H9 (cell line): ENCODE measurements around the gene PFDN4. TPM values are rescaled to one million over a fixed set of nuclear protein-coding genes. Genes with fewer than 3 reads are reported as not detected.

ENCODE experiments used
- DNase-seq: peaks from one replicate; pipeline ENCODE4 v3.0.0-alpha.2; 2017
- H2AFZ ChIP-seq: one replicate; pipeline ENCODE4 v1.6.1; 2013; ENCODE audit warnings: mild to moderate bottlenecking, low read length, control low read depth, moderate library complexity
- H2AK5ac ChIP-seq: 2 replicates; pipeline ENCODE4 v1.6.1; 2013; ENCODE audit warnings: low read length, control low read depth, mixed read lengths; ENCODE audit not compliant: insufficient read length
- H2BK120ac ChIP-seq: one replicate; pipeline ENCODE4 v1.6.1; 2013; ENCODE audit warnings: low read depth, mild to moderate bottlenecking, low read length, control low read depth, inconsistent platforms; ENCODE audit not compliant: poor library complexity, severe bottlenecking
- H2BK12ac ChIP-seq: 2 replicates; pipeline ENCODE4 v1.6.1; 2013; ENCODE audit warnings: low read length, control low read depth, mixed read lengths, low read depth; ENCODE audit not compliant: insufficient read length
- H2BK15ac ChIP-seq: 2 replicates; pipeline ENCODE4 v1.6.1; 2013; ENCODE audit warnings: low read depth, low read length, control low read depth
- H2BK20ac ChIP-seq: one replicate; pipeline ENCODE4 v1.6.1; 2013; ENCODE audit warnings: low read depth, mild to moderate bottlenecking, low read length, control low read depth, inconsistent platforms; ENCODE audit not compliant: poor library complexity, severe bottlenecking
- H2BK5ac ChIP-seq: 2 replicates; pipeline ENCODE4 v1.6.1; 2013; ENCODE audit warnings: low read length, control low read depth, mixed read lengths; ENCODE audit not compliant: insufficient read length
- H3K14ac ChIP-seq: 2 replicates; pipeline ENCODE4 v1.6.1; 2013; ENCODE audit warnings: low read length, control low read depth; ENCODE audit not compliant: insufficient read depth
- H3K18ac ChIP-seq: 2 replicates; pipeline ENCODE4 v1.6.1; 2013; ENCODE audit warnings: low read depth, mild to moderate bottlenecking, mixed read lengths, low read length, control low read depth; ENCODE audit not compliant: insufficient read length
- H3K23ac ChIP-seq: 2 replicates; pipeline ENCODE4 v1.6.1; 2013; ENCODE audit warnings: low read length, control low read depth, mixed read lengths, low read depth; ENCODE audit not compliant: insufficient read length
- H3K23me2 ChIP-seq: 2 replicates; pipeline ENCODE4 v1.6.1; 2013; ENCODE audit warnings: low read depth, mild to moderate bottlenecking, mixed read lengths, low read length, control low read depth; ENCODE audit not compliant: insufficient read length, poor library complexity, severe bottlenecking
- H3K27ac ChIP-seq: 2 replicates; pipeline ENCODE4 v1.5.1; 2013; ENCODE audit warnings: low read length, control low read depth, mixed read lengths, low read depth; ENCODE audit not compliant: insufficient read length
- H3K27me3 ChIP-seq: 2 replicates; pipeline ENCODE4 v1.6.1; 2013; ENCODE audit warnings: low read length, control low read depth, inconsistent platforms; ENCODE audit not compliant: insufficient read depth
- H3K4ac ChIP-seq: 2 replicates; pipeline ENCODE4 v1.6.1; 2013; ENCODE audit warnings: low read depth, mild to moderate bottlenecking, control low read depth, inconsistent platforms, low read length, moderate library complexity
- H3K4me1 ChIP-seq: 2 replicates; pipeline ENCODE4 v1.6.1; 2013; ENCODE audit warnings: low read length, control low read depth, inconsistent platforms; ENCODE audit not compliant: insufficient read depth
- H3K4me2 ChIP-seq: 2 replicates; pipeline ENCODE4 v1.6.1; 2013; ENCODE audit warnings: low read length, control low read depth, mixed read lengths; ENCODE audit not compliant: insufficient read length, insufficient read depth
- H3K56ac ChIP-seq: 2 replicates; pipeline ENCODE4 v1.6.1; 2013; ENCODE audit warnings: low read depth, mild to moderate bottlenecking, mixed read lengths, low read length, control low read depth; ENCODE audit not compliant: insufficient read length
- H3K79me1 ChIP-seq: 2 replicates; pipeline ENCODE4 v1.6.1; 2013; ENCODE audit warnings: low read depth, mild to moderate bottlenecking, moderate library complexity, low read length, control low read depth, inconsistent platforms; ENCODE audit not compliant: insufficient read depth, poor library complexity, severe bottlenecking
- H3K79me2 ChIP-seq: 2 replicates; pipeline ENCODE4 v1.6.1; 2013; ENCODE audit warnings: low read length, control low read depth, inconsistent platforms; ENCODE audit not compliant: insufficient read depth
- H3K9ac ChIP-seq: 2 replicates; pipeline ENCODE4 v1.6.1; 2013; ENCODE audit warnings: low read length, control low read depth, mixed read lengths; ENCODE audit not compliant: insufficient read length; ENCODE audit errors: extremely low read depth
- H3K9me3 ChIP-seq: one replicate; pipeline ENCODE4 v1.6.1; 2013; ENCODE audit warnings: low read depth, low read length, inconsistent platforms; ENCODE audit not compliant: control insufficient read depth
- H3T11ph ChIP-seq: one replicate; pipeline ENCODE4 v1.6.1; 2013; ENCODE audit warnings: mild to moderate bottlenecking, low read length, control low read depth, inconsistent platforms
- H4K20me1 ChIP-seq: one replicate; pipeline ENCODE4 v1.6.1; 2013; ENCODE audit not compliant: control insufficient read depth, insufficient read length, insufficient read depth
- H4K5ac ChIP-seq: 2 replicates; pipeline ENCODE4 v1.6.1; 2013; ENCODE audit warnings: low read depth, mild to moderate bottlenecking, mixed read lengths, low read length, control low read depth; ENCODE audit not compliant: insufficient read length
- H4K8ac ChIP-seq: replicated peaks from 2 replicates; pipeline ENCODE4 v1.6.1; 2013; ENCODE audit warnings: low read length, control low read depth, mixed read lengths, low read depth; ENCODE audit not compliant: insufficient read length
- H4K91ac ChIP-seq: 2 replicates; pipeline ENCODE4 v1.6.1; 2013; ENCODE audit warnings: low read depth, mild to moderate bottlenecking, moderate library complexity, mixed read lengths, low read length, control low read depth; ENCODE audit not compliant: insufficient read length
- H3K27ac Mint-ChIP-seq, 3 experiments: 2 replicates in 2 of 3; 3 replicates in 1 of 3; pipeline ENCODE4 v1.8.0; 2020 to 2021; ENCODE audit warnings: mixed read lengths in 3 of 3, mild to moderate bottlenecking in 1 of 3, moderate library complexity in 1 of 3
- H3K27me3 Mint-ChIP-seq: 2 replicates; pipeline ENCODE4 v1.8.0; 2021; ENCODE audit warnings: low read depth, mild to moderate bottlenecking, moderate library complexity, mixed read lengths
- H3K36me3 Mint-ChIP-seq, 3 experiments: 2 replicates in 2 of 3; 3 replicates in 1 of 3; pipeline ENCODE4 v1.8.0; 2020 to 2021; ENCODE audit warnings: low read depth in 3 of 3, mixed read lengths in 3 of 3; ENCODE audit not compliant: insufficient read depth in 1 of 3
- H3K4me1 Mint-ChIP-seq, 2 experiments: 2 replicates each; pipeline ENCODE4 v1.8.0; 2020; ENCODE audit warnings: mixed read lengths in 2 of 2
- H3K4me3 Mint-ChIP-seq, 2 experiments: 2 replicates in 1 of 2; 3 replicates in 1 of 2; pipeline ENCODE4 v1.8.0; 2020 to 2021; ENCODE audit warnings: mild to moderate bottlenecking in 2 of 2, mixed read lengths in 2 of 2, moderate library complexity in 1 of 2
- H3K9me3 Mint-ChIP-seq, 2 experiments: 2 replicates in 1 of 2; 3 replicates in 1 of 2; pipeline ENCODE4 v1.8.0; 2020; ENCODE audit warnings: mild to moderate bottlenecking in 2 of 2, mixed read lengths in 2 of 2, moderate library complexity in 1 of 2
- CTCF ChIP-seq: fragments of 200-600 bp; sonication (generic); conservative IDR thresholded peaks from 3 replicates; pipeline ENCODE4 v1.8.0; 2021; ENCODE audit warnings: antibody characterized with exemption, mild to moderate bottlenecking
- WGBS: extraction: QIAGEN DNeasy Blood & Tissue Kit; methylation state at CpG from one replicate; pipeline ENCODE4 v1.1.7; 2013; ENCODE audit warnings: missing lambda C conversion rate, low lambda C conversion rate, mixed read lengths; ENCODE audit not compliant: insufficient read length; ENCODE audit errors: extremely low coverage; 5-methylcytosine and 5-hydroxymethylcytosine counted together
- total RNA-seq: library from RNA; stranded (reverse); gene quantifications from 2 replicates; pipeline ENCODE4 v1.2.1, GENCODE V29; 2021

PFDN4 gene
- total RNA-seq, 1 experiment from 2014 or later = 73.6 TPM

- Mint-ChIP-seq H3K27ac (no peak overlapping the region; a peak in 1 of 7 replicates), H3K27me3 (no peaks in the 10 kb centered on the region; the same call in 1 of the 2 replicates), H3K4me3 (no peak overlapping the region), H3K36me3 (no peaks in the 10 kb centered on the region; a peak in 1 of 7 replicates), H3K9me3 (peaks cover 0 to 10% of the 10 kb centered on the region in 2 experiments; a peak in 2 of 5 replicates), H3K4me1 (no peaks in the 10 kb centered on the region)
- no peak overlapping the region for H2BK5ac ChIP-seq
- H3K56ac ChIP-seq = no peak overlapping the region
- no peak overlapping the region for H4K91ac ChIP-seq
- no peak overlapping the region for H4K5ac ChIP-seq
- no peaks in the 10 kb centered on the region for H3K9me3 ChIP-seq
- H3K79me1 ChIP-seq = no peaks in the 10 kb centered on the region
- H3K23me2 ChIP-seq = no peaks in the 10 kb centered on the region
- H3K18ac ChIP-seq = no peak overlapping the region
- H3K4me1 ChIP-seq = no peaks in the 10 kb centered on the region
- no peak overlapping the region for H4K8ac ChIP-seq
- no peaks in the 10 kb centered on the region for H3K27me3 ChIP-seq
- H2BK15ac ChIP-seq = no peak overlapping the region
- no peaks in the 10 kb centered on the region for H4K20me1 ChIP-seq
- no peak overlapping the region for H3K4ac ChIP-seq
- no peak overlapping the region for H3K4me2 ChIP-seq
- no peak overlapping the region for H3T11ph ChIP-seq
- no peak overlapping the region for H2BK120ac ChIP-seq
- H3K79me2 ChIP-seq = no peaks in the 10 kb centered on the region
- no peak overlapping the region for H3K23ac ChIP-seq
- WGBS = 100% methylated on average over 1 of the region's 12 CpGs
- TF ChIP-seq CTCF = no peak
- H3K27ac ChIP-seq = no peak overlapping the region
- H2AK5ac ChIP-seq = no peak overlapping the region
- H2BK20ac ChIP-seq = no peak overlapping the region
- no peak overlapping the region for H3K14ac ChIP-seq
- DNase-seq = no peak
- no peak overlapping the region for H3K9ac ChIP-seq
- no peak overlapping the region for H2BK12ac ChIP-seq
- H2AFZ ChIP-seq = no peak overlapping the region
Observed at GRCh38 chr20:54237116-54237943, 29.4 kb downstream of the PFDN4 start.
